NCI-H2227 treated with DMSO at 0.1 percent for 48 hours (cell line): ENCODE results near the gene UPF3A.
"Not testable (repeated sequence)": the region's sequence is repeated elsewhere in the genome, so short reads cannot be mapped to it uniquely, and the experiment has no call there.

Experiments used
- DNase-seq: peaks from one replicate; lab custom pipeline; 2025; lab: John Stamatoyannopoulos, UW

UPF3A gene

GRCh38 chr13:114336457-114336856 lies 55.1 kb downstream of the UPF3A start:
- DNase-seq: not testable (repeated sequence)

- no peak for DNase-seq
These were observed 57.6 kb downstream of the UPF3A start for GRCh38 chr13:114338959-114339358.

GRCh38 chr13:114339857-114340534 lies 58.6 kb downstream of the UPF3A start:
- no peak for DNase-seq

GRCh38 chr13:114341003-114341777 lies 59.8 kb downstream of the UPF3A start:
- no peak for DNase-seq

GRCh38 chr13:114347256-114347655 lies 65.9 kb downstream of the UPF3A start:
- not testable (repeated sequence) for DNase-seq

GRCh38 chr13:114352763-114353162 lies 71.4 kb downstream of the UPF3A start:
- DNase-seq: not testable (repeated sequence)

GRCh38 chr13:114353382-114353781 lies 72.0 kb downstream of the UPF3A start:
- DNase-seq: not testable (repeated sequence)
